ENCODE measurements around the gene CRTAC1.
A peak's percentile ranks its signal among the peaks of the same experiment; 100 is the strongest.

CRTAC1 gene

DNA sequence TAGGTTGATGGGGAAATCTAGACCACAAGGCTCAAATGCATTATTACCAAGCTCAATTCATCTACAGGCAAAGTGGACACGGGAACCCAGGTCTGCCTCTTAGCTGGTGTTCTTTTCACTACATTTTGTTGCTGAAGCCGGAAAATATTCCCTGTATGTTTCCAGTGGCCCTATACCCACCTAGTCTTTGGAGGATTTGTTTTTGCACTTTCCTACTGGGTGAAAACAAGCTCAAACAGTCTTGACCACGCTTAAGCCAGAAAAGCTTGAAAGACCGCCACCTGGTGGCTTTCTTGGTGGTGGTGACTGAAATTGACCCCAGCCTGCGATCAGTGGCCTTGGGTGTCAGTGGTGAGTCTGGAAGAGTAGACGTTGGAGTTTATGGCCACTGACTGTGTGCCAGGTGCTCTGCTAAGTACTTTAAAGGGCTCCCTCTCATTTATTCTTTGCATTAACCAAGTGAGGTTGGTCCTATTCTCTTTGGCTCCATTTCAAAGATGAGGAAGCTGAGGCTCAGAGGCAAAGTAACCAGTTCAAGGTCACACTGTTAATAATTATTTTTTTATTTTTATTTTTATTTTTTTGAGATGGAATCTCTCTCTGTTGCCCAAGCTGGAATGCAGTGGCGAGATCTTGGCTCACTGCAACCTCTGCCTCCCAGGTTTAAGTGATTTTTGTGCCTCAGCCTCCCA, 11.1 kb upstream of the CRTAC1 start:
- TF ChIP-seq, protein P1, sequence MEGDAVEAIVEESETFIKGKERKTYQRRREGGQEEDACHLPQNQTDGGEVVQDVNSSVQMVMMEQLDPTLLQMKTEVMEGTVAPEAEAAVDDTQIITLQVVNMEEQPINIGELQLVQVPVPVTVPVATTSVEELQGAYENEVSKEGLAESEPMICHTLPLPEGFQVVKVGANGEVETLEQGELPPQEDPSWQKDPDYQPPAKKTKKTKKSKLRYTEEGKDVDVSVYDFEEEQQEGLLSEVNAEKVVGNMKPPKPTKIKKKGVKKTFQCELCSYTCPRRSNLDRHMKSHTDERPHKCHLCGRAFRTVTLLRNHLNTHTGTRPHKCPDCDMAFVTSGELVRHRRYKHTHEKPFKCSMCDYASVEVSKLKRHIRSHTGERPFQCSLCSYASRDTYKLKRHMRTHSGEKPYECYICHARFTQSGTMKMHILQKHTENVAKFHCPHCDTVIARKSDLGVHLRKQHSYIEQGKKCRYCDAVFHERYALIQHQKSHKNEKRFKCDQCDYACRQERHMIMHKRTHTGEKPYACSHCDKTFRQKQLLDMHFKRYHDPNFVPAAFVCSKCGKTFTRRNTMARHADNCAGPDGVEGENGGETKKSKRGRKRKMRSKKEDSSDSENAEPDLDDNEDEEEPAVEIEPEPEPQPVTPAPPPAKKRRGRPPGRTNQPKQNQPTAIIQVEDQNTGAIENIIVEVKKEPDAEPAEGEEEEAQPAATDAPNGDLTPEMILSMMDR (IDR thresholded peaks at IDR 0.05; ENCODE audit: borderline replicate concordance, insufficient read depth, low read depth, low read length) = peak; percentile 76
- no peak overlapping the region for H3K4me3 ChIP-seq (ENCODE audit: low read depth, low read length)

DNA sequence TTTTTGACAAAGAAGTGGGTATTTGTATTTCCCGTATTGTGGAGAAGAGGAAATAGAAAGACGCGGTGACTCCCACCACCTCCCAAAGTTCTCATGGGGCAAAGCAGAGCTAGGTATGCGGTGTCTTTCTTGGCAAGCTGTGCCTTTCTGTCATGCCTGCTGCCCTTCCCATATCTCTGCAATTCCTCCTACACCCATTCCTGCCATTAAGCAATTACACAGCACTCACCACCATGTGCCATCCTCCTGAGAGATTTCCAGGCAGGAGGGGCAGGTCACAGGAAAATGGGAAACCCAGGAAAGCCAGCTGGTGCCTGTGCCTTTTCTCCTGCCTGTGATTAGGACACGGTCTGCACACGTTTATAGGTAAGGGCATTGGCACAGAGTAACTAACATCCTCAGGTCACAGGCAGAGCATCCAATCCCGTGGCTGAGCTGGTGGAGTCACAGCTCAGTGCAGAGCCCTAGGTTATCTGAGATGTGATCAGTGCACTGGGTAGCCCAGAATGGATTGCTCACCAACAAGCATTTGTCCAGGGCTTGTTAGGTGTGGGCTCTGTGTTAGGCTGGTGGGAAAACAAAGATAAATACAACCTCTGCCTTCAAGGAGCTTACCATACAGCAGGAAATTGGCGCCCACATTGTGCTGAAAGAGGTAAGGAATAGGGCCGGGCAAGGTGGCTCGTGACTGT, 9.4 kb upstream of the CRTAC1 start:
- TF ChIP-seq, protein P1 (IDR thresholded peaks at IDR 0.05; ENCODE audit: borderline replicate concordance, insufficient read depth, low read depth, low read length) = no peak
- H3K4me3 ChIP-seq (ENCODE audit: low read depth, low read length) = no peak overlapping the region

DNA sequence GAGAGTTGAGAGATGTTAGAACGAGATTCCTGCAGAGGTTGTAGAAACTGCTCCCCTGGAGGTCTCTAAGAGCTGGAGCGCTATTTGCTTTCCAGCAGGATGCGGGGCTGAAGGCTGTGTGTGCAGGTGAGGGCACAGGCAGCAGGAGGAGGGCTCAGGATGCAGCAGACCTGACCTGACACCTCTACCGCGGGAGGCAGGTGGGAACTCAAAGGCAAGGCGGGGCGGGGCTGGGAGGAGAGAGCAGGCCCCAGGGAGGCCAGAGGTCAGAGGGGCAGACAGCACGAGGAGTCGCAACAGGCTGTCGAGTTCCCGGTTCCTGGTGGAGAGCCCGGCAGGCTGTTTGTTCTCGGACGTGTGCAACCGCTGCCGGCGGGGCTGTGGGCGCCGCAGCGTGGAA, 7.9 kb upstream of the CRTAC1 start:
- no peak overlapping the region for H3K4me3 ChIP-seq (ENCODE audit: low read depth, low read length)
- TF ChIP-seq, protein P1 (IDR thresholded peaks at IDR 0.05; ENCODE audit: borderline replicate concordance, insufficient read depth, low read depth, low read length) = no peak

DNA sequence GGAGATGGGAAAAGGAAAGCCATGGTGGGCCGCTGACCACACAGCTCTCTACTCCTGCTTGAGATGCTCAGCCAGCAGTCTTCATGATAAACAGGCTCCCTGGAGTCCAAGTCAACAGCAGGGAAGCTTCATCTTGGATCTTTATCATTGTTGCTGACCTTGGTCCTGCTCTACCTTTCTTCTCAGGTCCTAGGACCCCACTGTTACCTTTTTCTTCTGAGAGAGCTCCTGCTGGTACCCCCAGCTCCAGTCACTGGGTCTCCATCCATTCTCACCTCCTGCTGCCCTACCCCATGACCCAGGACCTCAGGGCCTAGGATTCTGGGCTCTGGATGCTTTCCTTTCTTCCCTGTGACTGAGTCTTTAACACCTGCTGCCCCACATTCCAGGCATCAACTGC, 5.2 kb upstream of the CRTAC1 start:
- no peak overlapping the region for H3K4me3 ChIP-seq (ENCODE audit: low read depth, low read length)
- TF ChIP-seq, protein P1 (IDR thresholded peaks at IDR 0.05; ENCODE audit: borderline replicate concordance, insufficient read depth, low read depth, low read length) = no peak

DNA sequence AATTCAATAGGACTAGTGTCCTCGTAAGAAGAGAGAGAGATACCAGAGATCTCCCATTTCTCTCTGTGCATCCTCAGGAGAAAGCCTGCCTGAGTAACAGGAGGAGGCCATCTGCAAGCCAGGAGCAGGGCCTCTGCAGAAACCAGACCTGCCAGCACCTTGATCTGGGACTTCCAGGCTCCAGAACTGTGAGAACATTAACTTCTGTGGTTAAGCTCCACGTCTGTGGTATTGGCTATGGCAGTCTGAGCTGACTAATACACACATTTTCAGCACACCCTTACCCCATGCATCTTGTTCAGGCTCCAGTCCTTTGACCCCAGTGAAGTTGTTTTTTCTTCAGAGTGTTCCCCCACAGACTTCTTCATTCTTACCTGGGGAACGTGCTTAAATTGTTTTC, 3.1 kb upstream of the CRTAC1 start:
- TF ChIP-seq, protein P1 (IDR thresholded peaks at IDR 0.05; ENCODE audit: borderline replicate concordance, insufficient read depth, low read depth, low read length) = no peak
- H3K4me3 ChIP-seq (ENCODE audit: low read depth, low read length) = no peak overlapping the region

DNA sequence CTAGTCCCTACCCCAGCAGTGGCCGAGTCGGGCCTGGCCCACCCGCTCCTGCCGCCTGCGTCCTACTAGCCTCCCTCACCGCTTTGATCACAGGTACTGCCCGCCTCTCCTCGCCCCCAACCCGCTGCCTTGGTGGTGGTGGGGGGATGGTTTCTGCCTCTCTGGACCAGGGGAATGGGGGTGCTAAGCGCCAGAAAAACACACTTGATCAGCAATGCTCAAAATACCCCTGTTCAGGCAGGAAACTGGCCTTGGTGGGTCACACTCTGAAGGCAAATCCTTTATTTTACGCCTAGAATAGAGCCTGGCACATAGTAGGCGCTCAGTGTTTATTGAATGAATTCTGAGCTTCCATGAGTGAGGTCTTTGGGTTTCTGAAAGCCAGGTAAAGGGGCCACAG, 1.0 kb upstream of the CRTAC1 start:
- H3K4me3 ChIP-seq (ENCODE audit: low read depth, low read length) = no peak overlapping the region
- TF ChIP-seq, protein P1 (IDR thresholded peaks at IDR 0.05; ENCODE audit: borderline replicate concordance, insufficient read depth, low read depth, low read length) = no peak

DNA sequence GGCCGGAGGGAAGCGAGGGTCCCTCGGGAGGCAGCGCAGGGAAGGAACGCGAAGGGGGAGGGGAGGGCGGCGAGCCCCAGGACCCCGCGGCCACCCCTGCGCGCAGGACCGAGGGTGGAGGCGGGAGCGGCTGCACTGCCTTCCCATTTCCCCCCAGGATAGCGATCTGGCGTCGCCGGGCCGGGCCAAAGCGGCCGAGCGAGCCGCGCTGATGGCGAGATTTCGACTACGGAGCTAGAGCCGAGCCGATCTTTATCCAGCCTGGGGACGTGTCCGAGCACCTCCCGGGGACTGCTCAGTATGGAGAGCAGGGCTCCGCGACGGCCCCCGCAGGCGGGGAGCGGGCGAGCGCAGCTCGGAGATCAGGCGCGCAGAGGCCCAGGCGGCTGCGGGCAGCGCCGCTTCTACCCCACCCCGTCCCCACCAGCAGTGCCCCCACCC, 590 bp upstream of the CRTAC1 start:
- TF ChIP-seq, protein P1 (IDR thresholded peaks at IDR 0.05; ENCODE audit: borderline replicate concordance, insufficient read depth, low read depth, low read length) = no peak
- H3K4me3 ChIP-seq (ENCODE audit: low read depth, low read length) = no peak overlapping the region

All from GM12875 (cell line).